ENCODE measurements around the gene ROBO1. TPM values are rescaled to one million over a fixed set of nuclear protein-coding genes. Genes with fewer than 3 reads are reported as not detected.
A peak's percentile ranks its signal among the peaks of the same experiment; 100 is the strongest.

The ROBO1 gene
- total and polyA plus RNA-seq, 2 of the 13 experiments (the other 11 are each of a cell fraction or from before 2014, with no cell fraction given), result 52.2 to 71.0 TPM

GRCh38 chr3:78988324-78988723 lies 779.5 kb downstream of the ROBO1 start (continued):
- TF ChIP-seq ARID5B (CRISPR knock-in tag; IDR thresholded peaks at IDR 0.05) (peak; percentile 74), RORA (CRISPR knock-in tag; IDR thresholded peaks at IDR 0.05) (no peak), RBM39 (IDR thresholded peaks at IDR 0.05; ENCODE audit: low read depth, low read length, poor library complexity, severe bottlenecking) (no peak), THYN1 (CRISPR knock-in tag; IDR thresholded peaks at IDR 0.05; ENCODE audit: borderline replicate concordance, low read depth) (no peak), ZNF280D (CRISPR knock-in tag; IDR thresholded peaks at IDR 0.05) (0 out of 2 replicates have a peak, but pooled peaks have one; percentile 38), CEBPG (CRISPR knock-in tag; IDR thresholded peaks at IDR 0.05) (no peak), HNRNPH1 (optimal IDR thresholded peaks at IDR 0.05; ENCODE audit: low read depth, low read length) (no peak), CREB1 (IDR thresholded peaks at IDR 0.05) (no peak), CREB1 (CRISPR knock-in tag; IDR thresholded peaks at IDR 0.05) (peak; percentile 30), FOXM1 (CRISPR knock-in tag; IDR thresholded peaks at IDR 0.05) (no peak), RFX3 (CRISPR knock-in tag; IDR thresholded peaks at IDR 0.05) (no peak), MTA1 (CRISPR knock-in tag; IDR thresholded peaks at IDR 0.05; ENCODE audit: borderline replicate concordance) (no peak), EZH2 (conservative IDR thresholded peaks at IDR 0.05; ENCODE audit: low read depth, low read length) (no peak), ZBTB34 (CRISPR knock-in tag; IDR thresholded peaks at IDR 0.05) (no peak), ISL2 (CRISPR knock-in tag; IDR thresholded peaks at IDR 0.05) (peak; percentile 65; the same call in 1 of the 2 replicates), NR2F2 (IDR thresholded peaks at IDR 0.05; ENCODE audit: borderline replicate concordance, low read depth) (peak; percentile 37; the same call in 1 of the 2 replicates)
- TF ChIP-seq, protein P1, sequence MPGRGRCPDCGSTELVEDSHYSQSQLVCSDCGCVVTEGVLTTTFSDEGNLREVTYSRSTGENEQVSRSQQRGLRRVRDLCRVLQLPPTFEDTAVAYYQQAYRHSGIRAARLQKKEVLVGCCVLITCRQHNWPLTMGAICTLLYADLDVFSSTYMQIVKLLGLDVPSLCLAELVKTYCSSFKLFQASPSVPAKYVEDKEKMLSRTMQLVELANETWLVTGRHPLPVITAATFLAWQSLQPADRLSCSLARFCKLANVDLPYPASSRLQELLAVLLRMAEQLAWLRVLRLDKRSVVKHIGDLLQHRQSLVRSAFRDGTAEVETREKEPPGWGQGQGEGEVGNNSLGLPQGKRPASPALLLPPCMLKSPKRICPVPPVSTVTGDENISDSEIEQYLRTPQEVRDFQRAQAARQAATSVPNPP (CRISPR knock-in tag; IDR thresholded peaks at IDR 0.05), result no peak
- TF ChIP-seq, protein P2, sequence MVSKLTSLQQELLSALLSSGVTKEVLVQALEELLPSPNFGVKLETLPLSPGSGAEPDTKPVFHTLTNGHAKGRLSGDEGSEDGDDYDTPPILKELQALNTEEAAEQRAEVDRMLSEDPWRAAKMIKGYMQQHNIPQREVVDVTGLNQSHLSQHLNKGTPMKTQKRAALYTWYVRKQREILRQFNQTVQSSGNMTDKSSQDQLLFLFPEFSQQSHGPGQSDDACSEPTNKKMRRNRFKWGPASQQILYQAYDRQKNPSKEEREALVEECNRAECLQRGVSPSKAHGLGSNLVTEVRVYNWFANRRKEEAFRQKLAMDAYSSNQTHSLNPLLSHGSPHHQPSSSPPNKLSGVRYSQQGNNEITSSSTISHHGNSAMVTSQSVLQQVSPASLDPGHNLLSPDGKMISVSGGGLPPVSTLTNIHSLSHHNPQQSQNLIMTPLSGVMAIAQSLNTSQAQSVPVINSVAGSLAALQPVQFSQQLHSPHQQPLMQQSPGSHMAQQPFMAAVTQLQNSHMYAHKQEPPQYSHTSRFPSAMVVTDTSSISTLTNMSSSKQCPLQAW (CRISPR knock-in tag; IDR thresholded peaks at IDR 0.05), result no peak
- TF ChIP-seq, protein P3, sequence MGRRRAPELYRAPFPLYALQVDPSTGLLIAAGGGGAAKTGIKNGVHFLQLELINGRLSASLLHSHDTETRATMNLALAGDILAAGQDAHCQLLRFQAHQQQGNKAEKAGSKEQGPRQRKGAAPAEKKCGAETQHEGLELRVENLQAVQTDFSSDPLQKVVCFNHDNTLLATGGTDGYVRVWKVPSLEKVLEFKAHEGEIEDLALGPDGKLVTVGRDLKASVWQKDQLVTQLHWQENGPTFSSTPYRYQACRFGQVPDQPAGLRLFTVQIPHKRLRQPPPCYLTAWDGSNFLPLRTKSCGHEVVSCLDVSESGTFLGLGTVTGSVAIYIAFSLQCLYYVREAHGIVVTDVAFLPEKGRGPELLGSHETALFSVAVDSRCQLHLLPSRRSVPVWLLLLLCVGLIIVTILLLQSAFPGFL (CRISPR knock-in tag; IDR thresholded peaks at IDR 0.05), result no peak
